Lower leg skin (tissue), 3 donors: ENCODE results near the gene DGCR2.

Source experiments
- POLR2A ChIP-seq, 2 donors: fragments of 450-650 bp; IDR thresholded peaks; one replicate each; pipeline ENCODE4 v1.6.1; 2016 to 2017; ENCODE audit warnings: antibody characterized with exemption in 2 of 2, mild to moderate bottlenecking in 1 of 2, moderate library complexity in 1 of 2
- TF ChIP-seq, protein P1 (sequence below), 3 donors: fragments of 450-650 bp; IDR thresholded peaks; one replicate each; pipeline ENCODE4 v1.5.1; 2016; ENCODE audit warnings: antibody characterized with exemption in 3 of 3, mild to moderate bottlenecking in 3 of 3, moderate library complexity in 2 of 3

- TF ChIP-seq, protein P1, sequence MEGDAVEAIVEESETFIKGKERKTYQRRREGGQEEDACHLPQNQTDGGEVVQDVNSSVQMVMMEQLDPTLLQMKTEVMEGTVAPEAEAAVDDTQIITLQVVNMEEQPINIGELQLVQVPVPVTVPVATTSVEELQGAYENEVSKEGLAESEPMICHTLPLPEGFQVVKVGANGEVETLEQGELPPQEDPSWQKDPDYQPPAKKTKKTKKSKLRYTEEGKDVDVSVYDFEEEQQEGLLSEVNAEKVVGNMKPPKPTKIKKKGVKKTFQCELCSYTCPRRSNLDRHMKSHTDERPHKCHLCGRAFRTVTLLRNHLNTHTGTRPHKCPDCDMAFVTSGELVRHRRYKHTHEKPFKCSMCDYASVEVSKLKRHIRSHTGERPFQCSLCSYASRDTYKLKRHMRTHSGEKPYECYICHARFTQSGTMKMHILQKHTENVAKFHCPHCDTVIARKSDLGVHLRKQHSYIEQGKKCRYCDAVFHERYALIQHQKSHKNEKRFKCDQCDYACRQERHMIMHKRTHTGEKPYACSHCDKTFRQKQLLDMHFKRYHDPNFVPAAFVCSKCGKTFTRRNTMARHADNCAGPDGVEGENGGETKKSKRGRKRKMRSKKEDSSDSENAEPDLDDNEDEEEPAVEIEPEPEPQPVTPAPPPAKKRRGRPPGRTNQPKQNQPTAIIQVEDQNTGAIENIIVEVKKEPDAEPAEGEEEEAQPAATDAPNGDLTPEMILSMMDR (IDR thresholded peaks at IDR 0.05), result no peak
- TF ChIP-seq POLR2A (IDR thresholded peaks at IDR 0.05), result no peak
These were observed 11.3 kb upstream of the DGCR2 start for GRCh38 chr22:19133561-19133960.
